OCI-LY3 (cell line): ENCODE results near the gene LAMTOR2.

ENCODE experiments used
- EZH2phosphoT487 ChIP-seq: fragments of 200-600 bp; shearing (Covaris generic); IDR thresholded peaks from 2 replicates; pipeline ENCODE4 v1.6.1; 2018; ENCODE audit warnings: antibody characterized with exemption, mixed run types, low read depth
- TF ChIP-seq, protein P1 (sequence below): fragments of 200-600, 300-600 bp; sonication (generic); IDR thresholded peaks from 2 replicates; pipeline ENCODE4 v1.5.1; 2014; ENCODE audit warnings: antibody characterized with exemption, low read length, low read depth

DNA sequence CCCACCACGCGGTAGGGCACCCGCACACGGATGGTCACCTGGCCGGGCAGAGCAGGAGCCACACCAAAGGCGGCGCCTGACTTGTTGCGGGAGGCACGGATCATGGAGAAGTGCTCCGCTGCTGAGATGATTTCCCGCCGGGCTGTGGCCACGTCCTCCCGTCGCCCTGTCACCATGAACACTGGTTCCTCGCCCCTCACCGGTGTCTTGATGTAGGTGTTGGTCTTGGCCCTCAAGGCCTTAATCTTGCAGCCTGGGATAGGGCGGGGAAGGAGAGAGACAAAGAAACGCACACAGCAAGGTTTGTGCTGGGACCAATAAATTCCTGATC lies 22.8 kb downstream of the LAMTOR2 start:
- TF ChIP-seq, protein P1, sequence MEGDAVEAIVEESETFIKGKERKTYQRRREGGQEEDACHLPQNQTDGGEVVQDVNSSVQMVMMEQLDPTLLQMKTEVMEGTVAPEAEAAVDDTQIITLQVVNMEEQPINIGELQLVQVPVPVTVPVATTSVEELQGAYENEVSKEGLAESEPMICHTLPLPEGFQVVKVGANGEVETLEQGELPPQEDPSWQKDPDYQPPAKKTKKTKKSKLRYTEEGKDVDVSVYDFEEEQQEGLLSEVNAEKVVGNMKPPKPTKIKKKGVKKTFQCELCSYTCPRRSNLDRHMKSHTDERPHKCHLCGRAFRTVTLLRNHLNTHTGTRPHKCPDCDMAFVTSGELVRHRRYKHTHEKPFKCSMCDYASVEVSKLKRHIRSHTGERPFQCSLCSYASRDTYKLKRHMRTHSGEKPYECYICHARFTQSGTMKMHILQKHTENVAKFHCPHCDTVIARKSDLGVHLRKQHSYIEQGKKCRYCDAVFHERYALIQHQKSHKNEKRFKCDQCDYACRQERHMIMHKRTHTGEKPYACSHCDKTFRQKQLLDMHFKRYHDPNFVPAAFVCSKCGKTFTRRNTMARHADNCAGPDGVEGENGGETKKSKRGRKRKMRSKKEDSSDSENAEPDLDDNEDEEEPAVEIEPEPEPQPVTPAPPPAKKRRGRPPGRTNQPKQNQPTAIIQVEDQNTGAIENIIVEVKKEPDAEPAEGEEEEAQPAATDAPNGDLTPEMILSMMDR, result no peak
- no peak for TF ChIP-seq EZH2phosphoT487
